GM18498 (cell line): ENCODE measurements around the gene ETV4.

Source experiments
- ATAC-seq: cut with Tn5 transposase; IDR thresholded peaks from one replicate; pipeline ENCODE4 v1.9.1; 2021; ENCODE audit warnings: mild to moderate bottlenecking, moderate library complexity; ENCODE audit not compliant: unreplicated experiment

The ETV4 gene

DNA sequence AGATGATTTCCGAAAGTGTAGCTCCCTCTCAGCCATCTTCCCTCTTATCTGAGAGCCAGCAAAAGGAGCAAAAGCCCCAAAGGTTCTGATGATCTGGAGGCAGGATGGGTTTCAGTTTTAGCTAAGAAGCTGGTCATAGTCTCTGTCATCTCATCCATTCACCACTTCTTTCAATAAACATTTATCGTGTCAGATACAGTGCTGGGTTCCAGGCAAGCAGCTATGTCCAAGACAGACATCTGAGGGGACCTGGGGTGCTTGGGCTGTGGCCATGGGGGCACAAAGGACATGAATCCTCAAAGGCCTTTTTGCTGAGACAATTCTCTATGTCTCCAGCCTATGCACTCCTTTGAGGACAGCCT, 1.0 kb upstream of the ETV4 start:
- ATAC-seq: no peak

GRCh38 chr17:43545383-43545632, 832 bp downstream of the ETV4 start:
- peak; percentile 13 for ATAC-seq

DNA sequence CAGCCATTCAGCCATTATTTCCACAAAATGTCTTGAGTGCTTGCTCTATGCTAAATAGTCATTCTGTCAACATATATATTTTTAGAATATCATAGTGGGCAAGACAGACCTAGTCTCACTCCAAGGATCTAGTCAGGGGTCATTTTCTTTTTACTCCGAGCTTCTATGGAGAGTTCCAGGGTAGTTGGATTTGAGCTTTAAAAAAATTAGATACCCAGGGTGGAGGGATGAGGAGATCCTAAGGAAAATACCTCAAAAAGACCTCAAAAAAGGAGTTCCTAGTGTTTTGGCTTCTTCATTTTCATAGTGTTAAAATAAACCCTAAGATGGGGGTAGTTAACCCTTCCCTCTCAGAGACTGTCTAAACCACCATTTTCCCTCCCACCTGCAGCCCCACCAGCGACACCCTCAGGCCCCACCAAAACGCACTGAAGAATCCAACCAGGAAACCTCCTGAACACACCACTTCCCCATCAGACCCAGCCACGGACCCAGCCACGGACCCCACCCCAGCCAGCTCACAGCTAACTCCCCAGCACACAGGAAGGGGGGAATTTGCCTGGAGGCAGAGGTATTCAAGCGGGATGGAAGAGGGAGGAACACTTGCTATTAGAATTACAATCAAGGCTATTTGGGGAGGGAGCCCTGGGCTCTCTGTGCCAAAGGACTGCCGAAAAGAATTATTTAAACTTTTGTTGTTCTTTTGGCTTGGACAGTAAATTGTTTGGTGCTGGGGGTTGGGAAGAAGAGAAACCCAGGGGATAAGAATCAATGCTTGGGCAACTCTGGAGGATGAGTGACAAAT, 2.2 kb downstream of the ETV4 start:
- ATAC-seq: no peak

DNA sequence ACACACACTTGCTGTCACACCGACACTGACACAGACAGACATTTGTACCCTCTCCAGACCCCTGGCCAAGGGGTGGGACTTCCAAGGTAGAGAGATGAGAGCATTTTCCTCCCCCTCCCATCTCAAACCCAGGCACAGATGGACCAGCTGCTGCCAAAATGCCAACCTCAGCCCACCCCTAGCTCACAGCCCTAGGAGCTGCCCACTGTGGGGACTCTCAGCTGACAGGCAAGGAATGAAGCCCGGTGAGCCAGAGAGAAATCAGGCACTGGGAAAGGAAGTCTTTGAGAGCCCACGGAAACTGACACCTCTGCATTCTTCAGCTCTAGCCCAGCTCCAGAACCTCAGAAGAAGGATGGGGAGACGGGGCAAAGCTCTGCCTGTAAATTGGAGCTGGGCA, 2.8 kb downstream of the ETV4 start:
- no peak for ATAC-seq

DNA sequence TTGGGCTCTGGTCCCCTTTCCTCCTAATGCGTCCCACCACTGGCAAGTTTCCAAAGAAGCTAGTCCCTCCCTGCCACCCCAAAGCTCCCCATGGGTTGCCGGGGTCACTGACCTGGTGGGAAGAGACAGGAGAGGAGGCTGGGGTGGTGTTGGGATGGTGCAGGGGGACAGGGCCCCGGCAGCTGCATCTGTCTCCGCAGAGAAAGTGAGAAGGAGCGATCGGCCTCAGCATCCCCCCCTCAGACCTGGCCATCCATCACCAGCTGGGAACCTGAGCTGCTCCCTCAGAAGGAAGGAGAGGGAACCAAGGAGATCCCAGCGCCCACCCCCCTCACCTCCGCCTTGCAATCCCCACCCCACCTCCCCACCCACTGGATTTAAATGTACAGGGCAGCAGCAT, 3.3 kb downstream of the ETV4 start:
- no peak for ATAC-seq

GRCh38 chr17:43540821-43541674, 5.1 kb downstream of the ETV4 start:
- no peak for ATAC-seq

GRCh38 chr17:43536236-43536992, 9.7 kb downstream of the ETV4 start:
- ATAC-seq: no peak

DNA sequence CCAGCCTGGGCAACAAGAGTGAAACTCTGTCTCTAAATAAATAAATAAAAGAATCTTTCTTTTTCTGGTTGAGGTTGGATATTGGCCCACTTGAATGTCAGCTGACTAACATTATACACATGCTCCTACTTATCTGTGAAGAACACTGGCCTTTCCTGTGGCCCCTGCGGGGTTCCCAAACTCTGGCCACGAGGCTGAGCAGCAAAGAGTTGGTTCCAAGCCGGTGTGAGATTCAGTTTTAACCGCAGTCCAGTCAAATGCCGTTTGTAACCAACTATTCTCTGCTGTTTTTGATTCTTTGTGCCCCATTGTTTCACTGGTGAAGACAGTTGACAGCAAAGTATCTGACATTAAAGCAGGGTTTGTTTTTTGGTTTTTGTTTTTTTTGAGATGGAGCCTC, 11.2 kb downstream of the ETV4 start:
- no peak for ATAC-seq

DNA sequence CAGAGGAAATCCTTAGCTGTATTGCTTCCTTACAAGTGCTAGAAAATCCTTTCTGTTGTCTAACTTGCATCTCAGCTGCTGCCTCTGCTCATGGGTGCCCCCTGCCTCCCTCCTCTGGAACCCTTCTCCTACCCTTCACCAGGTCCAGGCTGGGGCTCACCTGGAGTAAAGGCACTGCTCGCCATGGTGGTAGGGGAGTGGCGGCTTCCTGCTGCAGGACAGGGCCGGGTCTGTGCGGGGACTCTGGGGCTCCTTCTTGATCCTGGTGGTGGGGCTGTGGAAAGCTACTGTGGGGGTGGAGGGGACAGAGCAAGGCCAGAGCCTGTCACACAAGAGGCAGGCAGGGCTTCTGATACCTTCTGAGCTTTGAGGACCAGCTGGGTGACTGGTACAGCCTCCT, 12.4 kb downstream of the ETV4 start:
- ATAC-seq: no peak

DNA sequence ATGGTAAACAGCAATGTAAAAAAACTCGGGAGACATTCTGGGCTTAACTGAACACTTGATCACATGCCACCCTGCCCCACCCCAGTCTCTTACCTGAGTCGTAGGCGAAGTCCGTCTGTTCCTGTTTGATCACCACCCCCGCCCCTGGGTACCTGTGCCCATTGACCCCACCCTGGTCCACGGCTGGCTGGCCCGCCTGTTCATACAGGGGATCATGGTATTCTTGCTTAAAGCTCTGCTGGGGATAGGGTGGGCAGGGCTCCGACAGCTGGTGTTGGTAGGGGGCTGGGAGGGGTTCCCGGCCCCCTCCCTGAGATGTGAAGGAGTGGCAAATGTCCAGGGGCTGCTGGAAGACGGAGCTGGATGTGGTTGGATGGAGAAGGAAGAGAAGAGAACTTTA, 13.6 kb downstream of the ETV4 start:
- no peak for ATAC-seq

DNA sequence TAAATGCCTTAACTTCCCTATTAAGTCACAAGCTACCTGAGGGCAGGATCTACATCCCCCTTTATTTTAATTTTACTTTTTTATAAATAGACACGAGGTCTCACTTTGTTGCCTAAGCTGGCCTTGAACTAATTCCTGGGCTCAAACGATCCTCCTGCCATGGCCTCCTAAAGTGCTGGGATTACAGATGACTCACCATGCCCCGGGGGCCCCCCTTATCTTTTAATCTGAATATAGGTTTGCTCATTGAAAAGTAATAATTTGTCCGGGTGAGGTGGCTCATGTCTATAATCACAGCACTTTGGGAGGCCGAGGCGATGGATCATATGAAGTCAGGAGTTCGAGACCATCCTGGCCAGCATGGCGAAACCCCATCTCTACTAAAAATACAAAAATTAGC, 14.2 kb downstream of the ETV4 start:
- no peak for ATAC-seq

DNA sequence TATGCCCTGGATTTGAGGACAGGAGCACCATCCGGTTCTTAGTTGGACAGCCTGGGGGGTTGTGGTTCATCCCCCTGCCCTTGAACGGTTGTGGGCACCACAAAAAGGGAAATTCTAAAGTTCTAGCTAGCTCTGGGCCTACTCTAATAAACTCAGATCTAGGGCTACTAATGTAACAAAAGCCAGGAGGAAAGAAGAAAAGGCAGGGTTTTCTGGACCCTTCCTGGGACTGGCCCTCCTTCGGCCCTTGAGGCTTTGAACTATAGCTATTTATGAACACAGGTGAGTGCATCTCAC, 15.1 kb downstream of the ETV4 start:
- no peak for ATAC-seq

GRCh38 chr17:43530288-43531081, 15.7 kb downstream of the ETV4 start:
- ATAC-seq: no peak

GRCh38 chr17:43529947-43530287, 16.2 kb downstream of the ETV4 start:
- ATAC-seq: no peak

DNA sequence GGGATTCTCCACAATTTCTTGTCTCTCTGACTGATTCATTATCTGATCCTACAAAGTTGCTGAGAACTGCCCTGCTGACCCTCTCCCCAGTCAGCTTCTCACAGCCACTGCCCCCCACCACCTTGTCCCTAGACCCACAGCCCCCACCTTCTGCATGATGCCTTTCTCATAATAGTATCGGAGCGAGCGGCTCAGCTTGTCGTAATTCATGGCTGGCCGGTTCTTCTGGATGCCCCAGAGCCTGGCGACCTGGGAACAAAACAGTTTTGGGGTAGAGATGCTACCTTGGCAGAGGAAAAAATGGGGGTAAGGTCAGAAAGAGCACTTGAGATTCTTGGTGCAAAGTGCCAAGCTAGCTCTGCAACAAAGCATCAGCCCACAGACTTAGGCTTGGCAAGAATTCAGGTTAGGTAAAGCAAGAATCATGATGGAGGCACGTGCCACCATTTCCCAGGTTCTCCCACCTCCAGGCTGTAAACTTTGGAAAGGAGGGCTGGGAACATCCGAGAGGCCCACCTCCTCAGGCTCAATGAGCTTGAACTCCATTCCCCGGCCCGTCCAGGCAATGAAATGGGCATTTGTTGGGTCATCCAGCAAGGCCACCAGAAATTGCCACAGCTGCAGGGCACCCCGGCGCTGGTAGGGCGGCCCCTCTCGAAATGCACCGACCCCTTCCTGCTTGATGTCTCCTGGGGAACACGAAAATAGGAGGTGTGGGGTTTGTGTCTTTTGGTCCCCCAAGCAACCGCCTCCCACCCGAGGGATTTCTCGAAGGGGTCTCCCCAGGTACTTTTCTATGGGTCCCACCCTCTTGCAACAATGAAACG, 16.9 kb downstream of the ETV4 start:
- ATAC-seq: no peak

GRCh38 chr17:43528319-43528987, 17.7 kb downstream of the ETV4 start:
- no peak for ATAC-seq

DNA sequence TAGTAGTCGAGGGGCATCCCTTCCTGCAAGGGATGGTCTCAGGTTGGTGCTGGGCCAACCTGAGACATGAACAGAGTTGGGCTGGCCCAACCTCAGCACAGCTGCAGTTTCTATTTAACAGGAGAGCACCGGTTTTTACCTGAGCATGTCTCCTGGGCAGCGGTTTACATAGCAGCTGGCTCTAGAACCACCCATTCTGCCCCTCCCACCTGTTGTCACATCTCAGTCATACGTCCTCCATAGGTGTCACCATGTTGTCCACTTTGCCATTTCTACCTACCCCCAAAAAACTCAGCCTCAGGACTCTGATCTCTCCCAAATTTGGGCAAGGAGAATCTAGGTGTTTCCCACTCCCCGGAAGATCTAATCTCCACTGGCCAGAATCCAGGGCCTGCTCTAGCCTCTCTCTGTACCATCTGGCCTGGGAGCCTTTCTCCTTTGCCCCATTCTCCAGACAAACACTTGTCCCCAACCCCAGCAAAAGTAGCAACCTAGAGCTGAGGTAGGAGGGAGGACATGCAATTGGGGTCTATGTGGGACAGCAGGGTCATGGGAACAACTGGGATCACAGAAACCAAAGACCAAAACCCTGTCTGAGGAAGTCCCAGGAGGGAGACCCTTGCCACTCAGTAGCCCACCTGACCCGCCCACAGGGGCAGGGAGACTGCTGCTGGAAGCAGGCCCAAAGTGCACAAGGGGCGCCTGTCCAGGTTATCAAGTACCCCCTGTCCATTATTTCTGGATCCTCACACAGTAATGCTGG, 19.1 kb downstream of the ETV4 start:
- ATAC-seq: no peak

DNA sequence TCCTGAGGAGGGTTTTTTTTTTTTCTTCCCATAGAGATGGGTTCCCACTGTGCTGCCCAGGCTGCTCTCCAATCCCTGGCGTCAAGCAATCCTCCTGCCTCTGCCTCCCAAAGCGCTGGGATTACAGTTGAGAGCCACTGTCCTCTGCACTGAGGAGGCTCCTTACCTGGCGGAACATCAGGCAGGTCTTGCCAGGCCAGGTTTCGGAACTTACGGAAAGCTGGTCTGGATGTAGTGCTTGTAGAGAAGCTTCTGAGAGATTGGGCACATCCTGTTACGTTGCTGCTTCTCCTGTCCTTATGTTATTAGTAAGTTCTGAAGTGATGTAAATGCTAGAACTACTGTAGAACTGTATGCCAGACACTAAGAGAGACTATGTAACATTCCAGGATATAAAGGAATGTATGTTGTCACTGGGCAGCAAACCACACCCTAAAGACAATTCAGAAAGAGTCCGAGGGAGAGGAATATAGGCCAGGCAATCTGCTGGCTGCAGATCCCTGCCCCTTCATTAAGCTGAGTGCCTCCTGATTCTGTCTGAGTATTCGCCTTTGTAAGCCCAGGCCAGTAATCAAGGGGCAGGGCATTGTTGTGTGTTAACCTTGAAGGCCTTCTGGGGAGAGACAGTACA, 21.1 kb downstream of the ETV4 start:
- no peak for ATAC-seq

DNA sequence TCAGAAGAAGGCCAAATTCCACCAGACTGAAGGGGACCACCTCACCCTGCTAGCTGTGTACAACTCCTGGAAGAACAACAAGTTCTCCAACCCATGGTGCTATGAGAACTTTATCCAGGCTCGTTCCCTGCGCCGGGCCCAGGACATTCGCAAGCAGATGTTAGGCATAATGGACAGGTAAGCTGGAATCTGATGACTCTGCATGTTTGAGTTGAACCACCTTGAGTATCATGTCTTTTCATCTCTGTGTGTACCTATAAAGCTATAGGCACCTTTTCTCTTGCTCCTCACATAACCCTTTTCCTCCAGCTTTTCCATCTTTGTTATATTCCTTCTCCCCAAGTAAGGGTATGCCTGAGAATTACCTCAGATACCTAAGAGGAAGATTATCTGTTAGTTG, 24.8 kb downstream of the ETV4 start:
- no peak for ATAC-seq
